HL-60 (cell line): ENCODE results near the gene CBX4.
A peak's percentile ranks its signal among the peaks of the same experiment; 100 is the strongest.

ENCODE experiments used
- DNase-seq, 2 experiments: peaks; one replicate each; pipeline ENCODE4 v3.0.0-alpha.2; 2010 to 2020; ENCODE audit warnings: low read depth in 1 of 2, low spot score in 1 of 2
- H3K27ac ChIP-seq: fragments of 250-450 bp; sonication (Bioruptor Pico); replicated peaks from 2 replicates; pipeline ENCODE4 v1.5.1; 2020; ENCODE audit warnings: mild to moderate bottlenecking, moderate library complexity
- H3K27me3 ChIP-seq: fragments of 250-450 bp; sonication (Bioruptor Pico); 2 replicates; pipeline ENCODE4 v1.5.1; 2021; ENCODE audit warnings: mild to moderate bottlenecking, moderate library complexity; ENCODE audit not compliant: insufficient read depth, poor library complexity, severe bottlenecking
- H3K4me3 ChIP-seq: replicated peaks from 2 replicates; pipeline ENCODE4 v1.5.1; 2011; ENCODE audit warnings: mild to moderate bottlenecking, control low read depth, low read length; ENCODE audit not compliant: insufficient read depth
- CTCF ChIP-seq: IDR thresholded peaks from one replicate; pipeline ENCODE4 v1.5.1; 2011; ENCODE audit warnings: low read length, control low read depth, inconsistent platforms; ENCODE audit not compliant: insufficient read depth
- GABPA ChIP-seq: IDR thresholded peaks from 2 replicates; pipeline ENCODE4 v1.6.1; 2012; ENCODE audit warnings: low read depth
- POLR2AphosphoS5 ChIP-seq: IDR thresholded peaks from 2 replicates; pipeline ENCODE4 v1.6.1; 2012; ENCODE audit warnings: low read depth
- REST ChIP-seq: IDR thresholded peaks from 2 replicates; pipeline ENCODE4 v1.6.1; 2012; ENCODE audit warnings: low read depth; ENCODE audit not compliant: insufficient replicate concordance
- SPI1 ChIP-seq: IDR thresholded peaks from 2 replicates; pipeline ENCODE4 v1.6.1; 2012; ENCODE audit warnings: low read depth, mild to moderate bottlenecking, borderline replicate concordance

Gene CBX4

GRCh38 chr17:79809530-79810129, 29.6 kb downstream of the CBX4 start:
- Histone ChIP-seq H3K27me3 (peaks cover 74% of the 10 kb centered on the region), H3K4me3 (no peak overlapping the region), H3K27ac (no peak overlapping the region)
- TF ChIP-seq GABPA (no peak), REST (no peak), CTCF (no peak), POLR2AphosphoS5 (no peak), SPI1 (no peak)
- no peak for DNase-seq

GRCh38 chr17:79808763-79809529, 30.3 kb downstream of the CBX4 start:
- DNase-seq = peak in 1 of 2 experiments; percentile 57
- H3K27ac ChIP-seq = no peak overlapping the region
- no peak overlapping the region for H3K4me3 ChIP-seq
- peaks cover 73% of the 10 kb centered on the region for H3K27me3 ChIP-seq
- TF ChIP-seq GABPA = no peak
- no peak for TF ChIP-seq SPI1
- peak; percentile 16 for TF ChIP-seq CTCF
- TF ChIP-seq REST = no peak
- TF ChIP-seq POLR2AphosphoS5 = no peak

- no peak for DNase-seq
- Histone ChIP-seq H3K4me3 (no peak overlapping the region), H3K27ac (no peak overlapping the region), H3K27me3 (peaks cover 78% of the 10 kb centered on the region)
- TF ChIP-seq REST (no peak), POLR2AphosphoS5 (no peak), SPI1 (no peak), CTCF (no peak), GABPA (no peak)
Measured at GRCh38 chr17:79806863-79807720, 32.1 kb downstream of the CBX4 start.
